H1 (cell line): Measurements from ENCODE around the gene CCL17. TPM values are rescaled to one million over a fixed set of nuclear protein-coding genes. Genes with fewer than 3 reads are reported as not detected.

ENCODE experiments used
- CHD7 ChIP-seq: fragments of 300-600 bp; sonication (generic); IDR thresholded peaks from 2 replicates; pipeline ENCODE4 v1.7.1; 2012; ENCODE audit warnings: low read length, moderate library complexity, mild to moderate bottlenecking, inconsistent platforms; ENCODE audit not compliant: insufficient replicate concordance
- NRF1 ChIP-seq: IDR thresholded peaks from 2 replicates; pipeline ENCODE4 v1.6.1; 2011; ENCODE audit warnings: mild to moderate bottlenecking, low read depth, low read length, improper control_type of control experiment
- polyA plus RNA-seq, 7 experiments: library from polyadenylated mRNA; depleted of rRNA in 3 of 7; stranded (reverse) in 5 of 7; unstranded in 2 of 7; fragments of >200 nt in 5 of 7; fragments of 200-250 nt in 2 of 7; gene quantifications; 1 replicate in 5 of 7; 2 replicates in 1 of 7; 4 replicates in 1 of 7; pipeline versions ENCODE4 v1.2.1 to v1.2.3, GENCODE V29; 2011 to 2013; ENCODE audit warnings: missing spikeins in 2 of 7, mixed read lengths in 2 of 7
- total RNA-seq: library from RNA; stranded (reverse); fragmentation: NEBNext Ultra II Directional; extraction: Animal tissue kit (Norgen Biotek cat#: 25700); gene quantifications from 2 replicates; pipeline ENCODE4 v1.2.1, GENCODE V29; 2021

Gene CCL17
- total and polyA plus RNA-seq, 2 of the 8 experiments (the other 6 are each of a cell fraction or from before 2014, with no cell fraction given) = not detected

DNA sequence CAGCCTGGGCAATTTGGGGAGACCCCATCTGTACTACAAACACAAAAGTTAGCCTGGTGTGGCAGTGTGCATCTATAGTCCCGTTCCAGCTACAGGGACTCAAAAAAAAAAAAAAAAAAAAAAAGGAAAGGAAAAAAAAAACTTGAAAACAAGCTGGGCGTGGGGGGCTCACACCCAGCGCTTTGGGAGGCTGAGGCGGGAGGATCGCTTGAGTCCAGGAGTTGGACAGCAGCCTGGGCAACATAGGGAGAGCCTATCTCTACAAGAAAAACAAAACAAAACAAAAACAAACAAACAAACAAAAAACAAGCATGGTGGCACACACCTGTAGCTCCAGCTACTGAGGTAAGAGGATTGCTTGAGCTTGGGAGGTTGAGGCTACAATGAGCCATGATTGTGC, 12.9 kb upstream of the CCL17 start (continued):
- TF ChIP-seq CHD7 (no peak), NRF1 (no peak)
